HCT116 (cell line): ENCODE data around the gene RNF8. TPM values are rescaled to one million over a fixed set of nuclear protein-coding genes. Genes with fewer than 3 reads are reported as not detected.

Experiments
- ATAC-seq: fragments of 200-7000 bp; cut with Tn5 transposase; 2 replicates; pipeline ENCODE4 v1.9.1; 2020; ENCODE audit warnings: mild to moderate bottlenecking, moderate library complexity
- BruUV-seq: library from RNA; stranded (reverse); fragments of 400-500 nt; replicated peaks from 2 replicates; lab custom pipeline; 2021; lab: Mats Ljungman, UMichigan
- CTCF ChIA-PET: fragments of 300-600 bp; sonication (Branson Sonifier 250); formaldehyde crosslinking; loops from one replicate; lab custom pipeline; 2021; ENCODE audit warnings: antibody characterized with exemption; lab: Charles Lee
- POLR2A ChIA-PET: fragments of 300-600, 350-600 bp; sonication (Branson Sonifier 250); formaldehyde crosslinking; loops from one replicate; lab custom pipeline; 2021; ENCODE audit warnings: antibody characterized with exemption; lab: Charles Lee
- RAD21 ChIA-PET, 2 experiments: fragments of 300-600 bp; sonication (Branson Sonifier 250); formaldehyde crosslinking; loops; one replicate each; lab custom pipeline; 2023; ENCODE audit warnings: low total read pairs in 2 of 2; ENCODE audit not compliant: uncharacterized antibody in 2 of 2, unreplicated experiment in 2 of 2, low non-redundant PET in 1 of 2; lab: Charles Lee
- DNase-seq: peaks from one replicate; pipeline ENCODE4 v3.0.0-alpha.2; 2010; ENCODE audit warnings: low read depth, low spot score
- H2AFZ ChIP-seq: fragments of 200-600 bp; shearing (Covaris generic), sonication (generic); 2 replicates; pipeline ENCODE4 v1.6.1; 2017; ENCODE audit warnings: low read depth, mixed run types, mixed read lengths, antibody characterized with exemption, low read length; ENCODE audit not compliant: poor library complexity, severe bottlenecking
- H3K27ac ChIP-seq: 2 replicates; pipeline ENCODE4 v1.5.1; 2012; ENCODE audit warnings: low read depth, low read length
- H3K27me3 ChIP-seq: fragments of 200-600 bp; sonication (generic); 2 replicates; pipeline ENCODE4 v1.6.1; 2016; ENCODE audit warnings: mixed run types, low read length, mixed read lengths; ENCODE audit not compliant: insufficient read depth
- H3K36me3 ChIP-seq, 2 experiments: fragments of 200-500 bp in 1 of 2; fragments of 200-600 bp in 1 of 2; sonication (Bioruptor generic) in 1 of 2; sonication (generic) in 1 of 2; 2 replicates each; pipeline versions ENCODE4 v1.5.1 to v1.6.1; 2014 to 2016; ENCODE audit warnings: low read length in 2 of 2, inconsistent platforms in 1 of 2, mixed read lengths in 1 of 2, mixed run types in 1 of 2; ENCODE audit not compliant: insufficient read depth in 2 of 2, control insufficient read depth in 1 of 2
- H3K4me1 ChIP-seq, 2 experiments: fragments of 200-600 bp in 1 of 2; sonication (generic) in 1 of 2; 2 replicates each; pipeline versions ENCODE4 v1.5.1 to v1.6.1; 2012 to 2017; ENCODE audit warnings: low read length in 2 of 2, inconsistent platforms in 1 of 2, mild to moderate bottlenecking in 1 of 2, mixed read lengths in 1 of 2, mixed run types in 1 of 2, moderate library complexity in 1 of 2; ENCODE audit not compliant: insufficient read depth in 2 of 2, control insufficient read depth in 1 of 2
- H3K4me2 ChIP-seq: fragments of 200-600 bp; sonication (generic); 2 replicates; pipeline ENCODE4 v1.6.1; 2017; ENCODE audit warnings: mixed run types, low read length, mixed read lengths
- H3K4me3 ChIP-seq, 2 experiments: fragments of 200-600 bp in 1 of 2; sonication (generic) in 1 of 2; replicated peaks in 1 of 2; 2 replicates each; pipeline ENCODE4 v1.5.1; 2011 to 2016; ENCODE audit warnings: low read length in 2 of 2, control low read depth in 1 of 2, low read depth in 1 of 2, mild to moderate bottlenecking in 1 of 2, mixed read lengths in 1 of 2, mixed run types in 1 of 2
- H3K79me2 ChIP-seq: fragments of 200-600 bp; sonication (generic); 2 replicates; pipeline ENCODE4 v1.6.1; 2017; ENCODE audit warnings: mild to moderate bottlenecking, mixed run types, low read length, moderate library complexity, mixed read lengths; ENCODE audit not compliant: insufficient read depth
- H3K9ac ChIP-seq: fragments of 200-600 bp; sonication (generic); 2 replicates; pipeline ENCODE4 v1.6.1; 2016; ENCODE audit warnings: low read length, mixed read lengths
- H3K9me2 ChIP-seq: fragments of 200-600 bp; sonication (generic), shearing (Covaris generic); 2 replicates; pipeline ENCODE4 v1.6.1; 2017; ENCODE audit warnings: mixed run types, mild to moderate bottlenecking, moderate library complexity; ENCODE audit not compliant: insufficient read depth
- H3K9me3 ChIP-seq, 2 experiments: fragments of 200-500 bp in 1 of 2; fragments of 200-600 bp in 1 of 2; sonication (Bioruptor generic) in 1 of 2; sonication (generic) in 1 of 2; 2 replicates each; pipeline ENCODE4 v1.6.1; 2014 to 2017; ENCODE audit warnings: low read length in 2 of 2, mixed read lengths in 2 of 2, inconsistent platforms in 1 of 2, low read depth in 1 of 2, mild to moderate bottlenecking in 1 of 2, mixed run types in 1 of 2, moderate library complexity in 1 of 2; ENCODE audit not compliant: control insufficient read depth in 1 of 2, insufficient read depth in 1 of 2
- H4K20me1 ChIP-seq: fragments of 200-600 bp; sonication (generic), shearing (Covaris generic); 2 replicates; pipeline ENCODE4 v1.6.1; 2017; ENCODE audit warnings: mixed run types, mild to moderate bottlenecking, moderate library complexity; ENCODE audit not compliant: insufficient read depth
- CBX3 ChIP-seq: IDR thresholded peaks from 2 replicates; pipeline ENCODE4 v1.6.1; 2012; ENCODE audit warnings: low read depth
- CEBPB ChIP-seq: IDR thresholded peaks from 2 replicates; pipeline ENCODE4 v1.6.1; 2012; ENCODE audit warnings: low read depth
- EGR1 ChIP-seq: IDR thresholded peaks from 2 replicates; pipeline ENCODE4 v1.6.1; 2012; ENCODE audit warnings: low read depth
- EZH2 ChIP-seq: fragments of 200-600 bp; sonication (generic); IDR thresholded peaks from 2 replicates; pipeline ENCODE4 v1.6.1; 2017; ENCODE audit warnings: antibody characterized with exemption, mixed run types
- EZH2phosphoT487 ChIP-seq: fragments of 200-600 bp; IDR thresholded peaks from 2 replicates; pipeline ENCODE4 v1.6.1; 2018; ENCODE audit warnings: antibody characterized with exemption, borderline replicate concordance
- FOSL1 ChIP-seq: IDR thresholded peaks from 2 replicates; pipeline ENCODE4 v1.6.1; 2012; ENCODE audit warnings: low read depth
- JUND ChIP-seq: IDR thresholded peaks from 2 replicates; pipeline ENCODE4 v1.6.1; 2012
- RAD21 ChIP-seq: IDR thresholded peaks from 2 replicates; pipeline ENCODE4 v1.6.1; 2012; ENCODE audit warnings: low read depth, mild to moderate bottlenecking
- SP1 ChIP-seq: IDR thresholded peaks from 2 replicates; pipeline ENCODE4 v1.6.1; 2012; ENCODE audit warnings: low read depth
- ZFX ChIP-seq: fragments of 450-650 bp; IDR thresholded peaks from 2 replicates; pipeline ENCODE4 v1.6.1; 2017
- intact Hi-C: fragments of 100-400 bp; cut with micrococcal nuclease; formaldehyde crosslinking; loops from 2 replicates; pipeline ENCODE4 v1.10.0; 2022
- total RNA-seq: library from RNA; stranded (reverse); gene quantifications from one replicate; pipeline ENCODE4 v1.2.1, GENCODE V29; 2021; ENCODE audit not compliant: unreplicated experiment
- TF ChIP-seq, protein P1 (sequence below): IDR thresholded peaks from 2 replicates; pipeline ENCODE4 v1.6.1; 2012

RNF8 gene
- total RNA-seq, 1 experiment from 2014 or later, result 28.0 TPM

DNA sequence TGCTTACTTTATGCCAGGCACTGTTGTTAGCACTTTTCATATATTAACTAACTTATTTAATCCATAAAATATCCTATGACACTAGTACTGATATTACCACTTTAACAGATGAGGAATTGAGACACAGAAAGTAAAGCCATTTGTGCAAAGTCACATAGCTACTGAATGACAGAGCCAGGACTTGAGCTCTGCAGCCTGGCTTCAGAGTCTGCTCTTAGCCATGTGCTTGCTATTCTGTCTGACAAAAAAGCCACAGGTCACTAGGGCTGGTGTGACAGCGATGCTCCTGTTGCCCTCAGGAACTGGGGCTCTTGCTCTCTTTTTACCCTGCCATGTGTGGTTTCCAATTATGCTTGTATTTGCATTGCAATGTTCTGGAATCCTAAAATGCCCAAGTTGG lies 44.7 kb upstream of the RNF8 start:
- H3K79me2 ChIP-seq, result no peaks in the 10 kb centered on the region
- no peak for ATAC-seq
- H4K20me1 ChIP-seq, result no peaks in the 10 kb centered on the region
- H3K9ac ChIP-seq, result no peak overlapping the region
- H3K27ac ChIP-seq, result no peak overlapping the region
- H3K4me1 ChIP-seq, result no peaks in the 10 kb centered on the region
- RAD21 ChIA-PET, result no interaction called here
- H2AFZ ChIP-seq, result no peak overlapping the region
- H3K4me2 ChIP-seq, result no peak overlapping the region
- H3K27me3 ChIP-seq, result no peaks in the 10 kb centered on the region
- H3K9me3 ChIP-seq, result no peaks in the 10 kb centered on the region
- no peaks in the 10 kb centered on the region for H3K36me3 ChIP-seq
- no peak overlapping the region for H3K4me3 ChIP-seq
- CTCF ChIA-PET, result interaction anchor here (1.8 to 2.1 kb wide), 2 partner anchors 15 to 17 kb away, joined by 4 to 9 read pairs; no protein-coding TSS in a partner anchor
- TF ChIP-seq CBX3 (no peak), EGR1 (no peak), FOSL1 (no peak), EZH2 (no peak), EZH2phosphoT487 (no peak)
- TF ChIP-seq, all 23 proteins: peak for 0
- BruUV-seq, result no TSS peak
- no peaks in the 10 kb centered on the region for H3K9me2 ChIP-seq
- DNase-seq, result no peak
- POLR2A ChIA-PET, result no interaction called here
- intact Hi-C loops, result loop anchor here (5.0 kb wide), 1 partner anchor 292 kb away; no protein-coding TSS in a partner anchor

- CTCF ChIA-PET, result interaction anchor here (1.8 to 2.1 kb wide), 2 partner anchors 14 to 16 kb away, joined by 4 to 9 read pairs; no protein-coding TSS in a partner anchor
- DNase-seq (no peak), ATAC-seq (no peak)
- RAD21 ChIA-PET, result no interaction called here
- Histone ChIP-seq H2AFZ (no peak overlapping the region), H3K79me2 (no peaks in the 10 kb centered on the region), H3K9me3 (no peaks in the 10 kb centered on the region), H3K9ac (no peak overlapping the region), H3K4me2 (no peak overlapping the region), H3K4me1 (no peaks in the 10 kb centered on the region), H3K36me3 (no peaks in the 10 kb centered on the region), H3K27me3 (no peaks in the 10 kb centered on the region), H4K20me1 (no peaks in the 10 kb centered on the region), H3K27ac (no peak overlapping the region), H3K4me3 (no peak overlapping the region), H3K9me2 (no peaks in the 10 kb centered on the region)
- intact Hi-C loops, result loop anchor here (5.0 kb wide), 1 partner anchor 292 kb away; no protein-coding TSS in a partner anchor
- POLR2A ChIA-PET, result no interaction called here
- BruUV-seq, result no TSS peak
- TF ChIP-seq SP1 (no peak), CBX3 (no peak), RAD21 (no peak), JUND (no peak), CEBPB (no peak), ZFX (no peak)
- TF ChIP-seq, protein P1, sequence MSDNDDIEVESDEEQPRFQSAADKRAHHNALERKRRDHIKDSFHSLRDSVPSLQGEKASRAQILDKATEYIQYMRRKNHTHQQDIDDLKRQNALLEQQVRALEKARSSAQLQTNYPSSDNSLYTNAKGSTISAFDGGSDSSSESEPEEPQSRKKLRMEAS, result no peak
These were observed 44.1 kb upstream of the RNF8 start for GRCh38 chr6:37309692-37310091.
